Measurements from ENCODE around the gene CSF2RB.

CSF2RB gene

DNA sequence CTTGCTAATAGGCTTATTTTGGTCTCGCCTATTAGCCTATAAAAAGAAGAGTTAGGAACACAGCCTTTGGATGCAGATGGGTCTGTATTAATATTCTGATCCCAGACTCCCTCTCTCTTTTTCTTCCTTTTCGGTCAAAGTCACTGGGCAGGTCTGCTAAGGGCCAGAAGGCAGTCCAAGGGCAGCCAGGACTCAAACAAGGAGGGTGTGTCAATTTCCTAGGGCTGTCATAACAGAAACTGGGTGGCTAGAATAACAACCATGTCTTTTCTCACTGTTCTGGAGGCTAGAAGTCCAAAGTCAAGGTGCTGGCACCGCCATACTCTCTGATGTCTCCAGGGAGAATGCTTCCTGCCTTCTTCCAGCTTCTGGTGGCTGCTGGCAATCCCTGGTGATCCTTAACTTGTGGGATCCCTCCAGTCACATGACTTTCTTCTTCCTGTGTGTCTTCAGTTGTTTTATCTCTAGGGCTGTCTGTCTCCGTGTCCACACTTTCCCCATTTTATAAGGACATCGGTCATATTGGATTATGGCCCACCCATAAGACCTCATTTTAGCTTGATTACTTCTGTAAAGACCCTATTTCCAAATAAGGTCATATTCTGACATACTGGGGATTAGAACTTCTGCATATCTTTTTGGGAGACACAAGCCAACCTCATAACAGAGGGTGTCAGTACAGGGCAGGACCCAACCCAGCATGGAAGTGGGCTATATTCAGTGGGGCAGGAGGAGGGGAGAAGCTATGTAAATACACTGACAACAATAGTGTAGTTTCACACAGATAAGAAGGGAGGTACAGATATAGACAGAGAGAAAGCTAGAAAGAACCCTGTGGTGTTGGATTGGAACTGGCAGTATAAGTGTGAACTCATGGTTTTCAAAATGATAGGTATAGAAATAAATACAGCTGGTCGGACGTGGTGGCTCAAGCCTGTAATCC, 5.9 kb upstream of the CSF2RB start:
- H3K9ac ChIP-seq (ENCODE audit: low read length): no peak overlapping the region
- no peak overlapping the region for H3K4me3 ChIP-seq (ENCODE audit: low read length)

DNA sequence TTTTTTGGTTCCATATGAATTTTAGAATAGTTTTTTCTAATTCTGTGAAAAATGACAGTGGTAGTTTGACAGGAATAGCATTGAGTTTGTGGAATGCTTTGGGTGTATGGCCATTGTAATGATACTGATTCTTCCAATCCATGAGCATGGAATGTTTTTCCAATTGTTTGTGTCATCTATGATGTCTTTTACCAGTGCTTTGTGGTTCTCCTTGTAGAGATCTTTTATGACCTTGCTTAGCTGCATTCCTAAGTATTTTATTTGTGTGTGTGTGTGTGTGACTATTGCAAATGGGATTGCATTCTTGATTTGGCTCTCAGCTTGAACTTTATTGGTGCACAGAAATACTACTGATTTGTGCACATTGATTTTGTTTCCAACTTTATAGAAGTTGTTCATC, 3.0 kb upstream of the CSF2RB start:
- Histone ChIP-seq H3K27ac (ENCODE audit: low read length) (no peak overlapping the region), H3K4me3 (ENCODE audit: low read length) (no peak overlapping the region), H3K9me3 (ENCODE audit: control insufficient read depth, low read depth, low read length) (no peaks in the 10 kb centered on the region), H3K36me3 (ENCODE audit: control insufficient read depth, low read depth, low read length) (no peaks in the 10 kb centered on the region), H3K4me1 (ENCODE audit: control insufficient read depth, low read depth, low read length) (peaks cover 19% of the 10 kb centered on the region), H3K9ac (ENCODE audit: low read length) (no peak overlapping the region), H3K27me3 (ENCODE audit: control insufficient read depth, insufficient read depth, low read length) (peaks cover 66% of the 10 kb centered on the region)

More for the DNA sequence above, 5.9 kb upstream of the CSF2RB start:
- H3K4me1 ChIP-seq (ENCODE audit: control insufficient read depth, low read depth, low read length): peaks cover 17% of the 10 kb centered on the region
- H3K27ac ChIP-seq (ENCODE audit: low read length): no peak overlapping the region
- H3K9me3 ChIP-seq (ENCODE audit: control insufficient read depth, low read depth, low read length): no peaks in the 10 kb centered on the region
- peaks cover 42% of the 10 kb centered on the region for H3K27me3 ChIP-seq (ENCODE audit: control insufficient read depth, insufficient read depth, low read length)
- H3K36me3 ChIP-seq (ENCODE audit: control insufficient read depth, low read depth, low read length): no peaks in the 10 kb centered on the region

- Histone ChIP-seq H3K36me3 (ENCODE audit: control insufficient read depth, low read depth, low read length) (no peaks in the 10 kb centered on the region), H3K9ac (ENCODE audit: low read length) (no peak overlapping the region), H3K9me3 (ENCODE audit: control insufficient read depth, low read depth, low read length) (no peaks in the 10 kb centered on the region), H3K27me3 (ENCODE audit: control insufficient read depth, insufficient read depth, low read length) (peaks cover 71% of the 10 kb centered on the region), H3K4me1 (ENCODE audit: control insufficient read depth, low read depth, low read length) (peaks cover 19% of the 10 kb centered on the region), H3K27ac (ENCODE audit: low read length) (no peak overlapping the region), H3K4me3 (ENCODE audit: low read length) (peak overlapping the region; percentile 1)
Measured at GRCh38 chr22:36911887-36912661, 1.4 kb upstream of the CSF2RB start.

DNA sequence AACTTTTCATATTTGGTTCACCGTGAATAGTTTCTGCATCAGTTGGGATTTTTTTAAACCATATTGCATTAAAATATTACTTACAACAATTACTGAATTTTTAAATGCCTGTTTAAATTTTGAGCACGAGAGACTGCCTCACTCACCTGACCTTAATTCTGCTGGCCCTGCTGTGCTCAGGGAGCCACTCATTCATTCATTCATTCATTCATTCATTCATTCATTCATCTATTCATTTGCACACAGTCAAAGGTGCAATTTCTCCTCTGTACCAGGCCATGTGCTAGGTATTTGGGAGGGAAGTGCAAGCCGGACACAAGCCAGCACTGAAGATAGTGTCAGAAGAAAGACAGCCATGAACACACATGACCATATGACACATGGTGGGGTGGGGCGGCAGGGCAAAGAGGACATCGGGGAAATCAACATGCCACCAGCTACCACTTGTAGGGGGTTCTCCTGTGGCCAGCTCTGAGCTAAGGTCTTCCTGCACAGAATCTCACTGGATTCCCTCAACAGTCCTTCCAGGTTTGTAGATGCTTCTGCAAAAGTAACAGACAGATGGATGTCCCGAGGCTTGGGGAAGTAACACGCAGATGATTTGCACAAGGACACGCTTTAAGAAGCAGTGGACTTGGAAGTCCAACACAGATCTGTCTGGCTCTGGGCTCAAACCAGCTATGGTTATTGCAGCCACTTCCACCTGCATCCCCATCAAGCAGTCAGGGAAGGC, 568 bp upstream of the CSF2RB start:
- no peaks in the 10 kb centered on the region for H3K36me3 ChIP-seq (ENCODE audit: control insufficient read depth, low read depth, low read length)
- no peak overlapping the region for H3K9ac ChIP-seq (ENCODE audit: low read length)
- H3K27me3 ChIP-seq (ENCODE audit: control insufficient read depth, insufficient read depth, low read length): peaks cover 71% of the 10 kb centered on the region
- peaks cover 19% of the 10 kb centered on the region for H3K4me1 ChIP-seq (ENCODE audit: control insufficient read depth, low read depth, low read length)
- H3K4me3 ChIP-seq (ENCODE audit: low read length): no peak overlapping the region
- H3K27ac ChIP-seq (ENCODE audit: low read length): no peak overlapping the region
- no peaks in the 10 kb centered on the region for H3K9me3 ChIP-seq (ENCODE audit: control insufficient read depth, low read depth, low read length)

DNA sequence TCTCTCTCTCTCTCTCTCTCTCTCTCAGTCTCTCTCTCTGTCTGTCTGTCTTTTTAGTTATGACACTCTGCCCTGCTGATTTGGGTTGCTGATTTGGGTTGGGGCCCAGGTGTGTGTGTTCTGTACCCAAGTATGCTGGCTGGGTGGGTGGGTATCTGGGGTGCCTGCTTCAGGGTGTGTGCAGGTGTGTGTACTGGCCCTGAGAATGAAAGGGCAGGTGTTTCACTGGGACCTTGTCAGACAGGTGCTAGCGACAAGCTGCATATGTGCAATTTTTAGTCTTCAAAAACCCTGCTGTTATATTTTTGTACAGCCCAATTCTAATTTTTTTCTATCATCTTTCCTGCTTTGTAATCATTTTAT, 943 bp downstream of the CSF2RB start:
- H3K27ac ChIP-seq (ENCODE audit: low read length): no peak overlapping the region
- peaks cover 19% of the 10 kb centered on the region for H3K4me1 ChIP-seq (ENCODE audit: control insufficient read depth, low read depth, low read length)
- H3K9ac ChIP-seq (ENCODE audit: low read length): no peak overlapping the region
- H3K27me3 ChIP-seq (ENCODE audit: control insufficient read depth, insufficient read depth, low read length): peaks cover 61% of the 10 kb centered on the region
- no peaks in the 10 kb centered on the region for H3K9me3 ChIP-seq (ENCODE audit: control insufficient read depth, low read depth, low read length)
- no peaks in the 10 kb centered on the region for H3K36me3 ChIP-seq (ENCODE audit: control insufficient read depth, low read depth, low read length)
- H3K4me3 ChIP-seq (ENCODE audit: low read length): no peak overlapping the region

DNA sequence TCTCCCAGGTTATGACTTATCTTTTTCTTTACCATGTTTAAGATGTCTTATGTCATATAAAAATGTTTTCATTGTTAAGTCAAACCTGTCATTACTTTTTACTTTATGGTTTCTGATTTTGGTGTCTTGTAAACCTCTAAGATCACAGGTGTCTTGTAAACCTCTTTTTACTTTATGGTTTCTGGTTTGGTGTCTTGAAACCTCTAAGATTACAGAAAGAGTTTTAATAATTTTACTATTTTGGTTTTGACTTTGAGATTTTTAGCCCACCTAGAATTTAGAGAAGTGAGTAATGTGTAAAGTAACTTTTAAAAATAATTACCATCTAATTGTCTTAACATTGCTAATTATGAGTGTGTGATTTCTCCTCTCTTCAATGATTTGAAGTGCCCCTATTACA, 2.6 kb downstream of the CSF2RB start:
- H3K27me3 ChIP-seq (ENCODE audit: control insufficient read depth, insufficient read depth, low read length): peaks cover 44% of the 10 kb centered on the region
- no peak overlapping the region for H3K9ac ChIP-seq (ENCODE audit: low read length)
- no peaks in the 10 kb centered on the region for H3K9me3 ChIP-seq (ENCODE audit: control insufficient read depth, low read depth, low read length)
- peaks cover 17% of the 10 kb centered on the region for H3K4me1 ChIP-seq (ENCODE audit: control insufficient read depth, low read depth, low read length)
- no peak overlapping the region for H3K4me3 ChIP-seq (ENCODE audit: low read length)
- H3K36me3 ChIP-seq (ENCODE audit: control insufficient read depth, low read depth, low read length): no peaks in the 10 kb centered on the region
- H3K27ac ChIP-seq (ENCODE audit: low read length): no peak overlapping the region

DNA sequence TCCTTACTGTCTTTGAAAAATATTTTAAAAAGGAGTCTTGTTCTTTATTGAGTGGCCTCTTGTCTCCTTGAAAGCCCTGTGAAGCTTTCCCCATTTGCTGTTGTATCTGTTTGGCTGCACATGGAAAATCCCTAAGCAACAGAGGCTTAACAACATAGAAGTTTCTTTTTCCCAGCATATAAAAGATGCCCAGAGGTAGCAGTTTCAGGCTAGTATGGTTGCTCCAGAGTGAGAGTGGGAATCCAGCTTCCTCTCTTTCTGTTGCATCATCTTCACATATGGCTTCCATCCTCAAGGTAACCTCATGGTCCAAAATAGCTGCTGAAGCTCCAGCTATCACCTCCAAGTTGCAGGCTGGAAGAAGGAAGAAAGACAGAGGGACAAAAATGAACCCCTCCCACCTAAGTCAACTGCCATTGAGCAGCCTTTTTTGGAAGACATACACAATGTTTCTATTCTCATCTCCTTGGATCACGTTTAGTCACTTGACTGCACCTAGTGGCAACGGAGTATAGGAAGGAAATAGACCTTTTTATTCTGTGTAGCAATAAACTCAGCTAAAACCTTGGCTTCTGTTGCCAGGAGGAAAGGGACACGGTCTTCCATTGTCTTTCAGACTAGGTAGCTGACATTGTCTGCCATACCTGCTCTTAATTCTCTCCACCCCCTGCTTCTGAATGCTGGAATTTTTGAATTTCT, 5.3 kb downstream of the CSF2RB start:
- Histone ChIP-seq H3K27me3 (ENCODE audit: control insufficient read depth, insufficient read depth, low read length) (peaks cover 17% of the 10 kb centered on the region), H3K9me3 (ENCODE audit: control insufficient read depth, low read depth, low read length) (no peaks in the 10 kb centered on the region), H3K4me1 (ENCODE audit: control insufficient read depth, low read depth, low read length) (peaks cover 4% of the 10 kb centered on the region), H3K27ac (ENCODE audit: low read length) (no peak overlapping the region), H3K9ac (ENCODE audit: low read length) (no peak overlapping the region), H3K36me3 (ENCODE audit: control insufficient read depth, low read depth, low read length) (no peaks in the 10 kb centered on the region), H3K4me3 (ENCODE audit: low read length) (no peak overlapping the region)

GRCh38 chr22:36921309-36922104, 8.1 kb downstream of the CSF2RB start:
- H3K4me3 ChIP-seq (ENCODE audit: low read length): no peak overlapping the region
- H3K9me3 ChIP-seq (ENCODE audit: control insufficient read depth, low read depth, low read length): no peaks in the 10 kb centered on the region
- no peak overlapping the region for H3K27ac ChIP-seq (ENCODE audit: low read length)
- peaks cover 4% of the 10 kb centered on the region for H3K4me1 ChIP-seq (ENCODE audit: control insufficient read depth, low read depth, low read length)
- no peaks in the 10 kb centered on the region for H3K36me3 ChIP-seq (ENCODE audit: control insufficient read depth, low read depth, low read length)
- peaks cover 5% of the 10 kb centered on the region for H3K27me3 ChIP-seq (ENCODE audit: control insufficient read depth, insufficient read depth, low read length)
- no peak overlapping the region for H3K9ac ChIP-seq (ENCODE audit: low read length)

DNA sequence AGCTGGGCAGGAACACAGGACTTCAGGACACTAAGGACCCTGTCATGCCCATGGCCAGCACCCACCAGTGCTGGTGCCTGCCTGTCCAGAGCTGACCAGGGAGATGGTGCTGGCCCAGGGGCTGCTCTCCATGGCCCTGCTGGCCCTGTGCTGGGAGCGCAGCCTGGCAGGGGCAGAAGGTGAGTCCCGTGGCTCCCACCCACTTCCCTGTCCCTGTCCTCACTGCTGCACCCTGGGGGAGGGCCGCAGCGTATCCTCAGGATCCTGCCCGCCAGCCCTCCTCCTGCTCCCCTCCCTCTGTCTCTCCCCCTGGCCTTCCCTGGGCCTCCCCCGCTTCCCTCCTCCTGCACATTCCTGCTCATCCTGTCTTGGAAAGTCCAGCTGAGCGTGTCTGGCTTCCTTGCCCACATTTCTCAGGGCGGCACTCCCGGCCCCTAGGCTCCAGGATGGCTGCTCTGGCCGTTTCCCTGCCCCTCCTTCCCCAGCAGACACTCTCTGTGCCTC, 8.7 kb downstream of the CSF2RB start:
- Histone ChIP-seq H3K27ac (ENCODE audit: low read length) (no peak overlapping the region), H3K4me3 (ENCODE audit: low read length) (no peak overlapping the region), H3K27me3 (ENCODE audit: control insufficient read depth, insufficient read depth, low read length) (no peaks in the 10 kb centered on the region), H3K9me3 (ENCODE audit: control insufficient read depth, low read depth, low read length) (no peaks in the 10 kb centered on the region), H3K4me1 (ENCODE audit: control insufficient read depth, low read depth, low read length) (peaks cover 4% of the 10 kb centered on the region), H3K9ac (ENCODE audit: low read length) (no peak overlapping the region), H3K36me3 (ENCODE audit: control insufficient read depth, low read depth, low read length) (no peaks in the 10 kb centered on the region)

DNA sequence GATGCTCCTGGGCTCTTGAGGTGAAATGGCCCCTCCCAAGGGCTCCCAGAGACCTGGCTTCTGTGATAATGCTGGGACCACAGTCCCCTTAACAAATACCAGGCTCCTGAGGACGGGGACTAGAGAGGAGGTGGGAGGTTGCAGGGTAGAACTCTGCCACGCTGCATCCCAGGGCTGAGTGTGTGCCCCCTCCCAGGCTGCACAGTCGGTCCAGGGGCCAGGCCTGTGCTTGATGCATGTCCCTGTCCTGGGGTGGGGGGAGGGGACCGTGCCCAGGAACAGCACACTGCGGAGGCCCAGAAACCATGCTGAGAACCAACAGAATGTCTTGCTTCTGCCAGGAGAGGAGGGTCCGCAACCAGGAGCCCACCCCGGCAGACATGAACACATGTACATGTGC, 9.3 kb downstream of the CSF2RB start:
- Histone ChIP-seq H3K27me3 (ENCODE audit: control insufficient read depth, insufficient read depth, low read length) (no peaks in the 10 kb centered on the region), H3K36me3 (ENCODE audit: control insufficient read depth, low read depth, low read length) (no peaks in the 10 kb centered on the region), H3K9me3 (ENCODE audit: control insufficient read depth, low read depth, low read length) (no peaks in the 10 kb centered on the region), H3K9ac (ENCODE audit: low read length) (no peak overlapping the region), H3K27ac (ENCODE audit: low read length) (no peak overlapping the region), H3K4me3 (ENCODE audit: low read length) (no peak overlapping the region), H3K4me1 (ENCODE audit: control insufficient read depth, low read depth, low read length) (peaks cover 4% of the 10 kb centered on the region)

Measured in iPS-18a (cell line).